GM12878 (cell line): ENCODE results near the gene CSF3. TPM values are rescaled to one million over a fixed set of nuclear protein-coding genes. Genes with fewer than 3 reads are reported as not detected.

ENCODE experiments used
- ATAC-seq: fragments of 200-7000 bp; cut with Tn5 transposase; 3 replicates; pipeline ENCODE4 v1.9.1; 2020; ENCODE audit warnings: mild to moderate bottlenecking, moderate library complexity
- BruUV-seq: library from RNA; stranded (reverse); fragments of 400-500 nt; replicated peaks from 2 replicates; lab custom pipeline; 2021; lab: Mats Ljungman, UMichigan
- CTCF ChIA-PET: fragments of 300-600 bp; sonication (Branson Sonifier 250); formaldehyde crosslinking; extraction: SDS; loops from one replicate; lab custom pipeline; 2021; ENCODE audit warnings: inconsistent platforms; lab: Yijun Ruan, JAX
- POLR2A ChIA-PET: fragments of 350-600 bp; formaldehyde crosslinking; extraction: SDS; loops from one replicate; lab custom pipeline; 2021; ENCODE audit warnings: inconsistent platforms; lab: Charles Lee
- RAD21 ChIA-PET: fragments of 300-600 bp; sonication (Branson Sonifier 250); formaldehyde crosslinking; loops from one replicate; lab custom pipeline; 2023; ENCODE audit warnings: antibody characterized with exemption; ENCODE audit not compliant: unreplicated experiment; lab: Charles Lee
- SMC1A ChIA-PET: fragments of 300-600 bp; sonication (Branson Sonifier 250); formaldehyde crosslinking; loops from one replicate; lab custom pipeline; 2023; ENCODE audit not compliant: unreplicated experiment, uncharacterized antibody; lab: Charles Lee
- DNase-seq: peaks from one replicate; pipeline ENCODE4 v3.0.0-alpha.2; 2011; ENCODE audit warnings: low read depth, low spot score
- FAIRE-seq: peaks from 3 replicates; lab custom pipeline; 2011; peaks lifted over from hg19 to GRCh38; lab: Jason Lieb, UNC
- H2AFZ ChIP-seq: 2 replicates; pipeline ENCODE4 v1.6.0; 2011; ENCODE audit warnings: low read depth, low read length, control low read depth; ENCODE audit not compliant: control insufficient read depth
- H3K27ac ChIP-seq: 2 replicates; pipeline ENCODE4 v1.5.1; 2011; ENCODE audit warnings: control low read depth; ENCODE audit not compliant: control insufficient read depth, insufficient read depth
- H3K27me3 ChIP-seq, 2 experiments: replicated peaks in 1 of 2; 2 replicates each; pipeline versions ENCODE4 v1.6.0 to v1.6.1; 2011; ENCODE audit warnings: low read length in 1 of 2; ENCODE audit not compliant: control insufficient read depth in 2 of 2, insufficient read depth in 2 of 2
- H3K36me3 ChIP-seq, 2 experiments: 2 replicates each; pipeline ENCODE4 v1.5.1; 2011; ENCODE audit warnings: low read length in 1 of 2; ENCODE audit not compliant: control insufficient read depth in 2 of 2, insufficient read depth in 2 of 2
- H3K4me1 ChIP-seq: 2 replicates; pipeline ENCODE4 v1.6.1; 2011; ENCODE audit warnings: mild to moderate bottlenecking, low read length, moderate library complexity, mixed read lengths; ENCODE audit not compliant: control insufficient read depth, insufficient read depth
- H3K4me2 ChIP-seq: 2 replicates; pipeline ENCODE4 v1.6.0; 2011; ENCODE audit warnings: control low read depth; ENCODE audit not compliant: control insufficient read depth, insufficient read depth
- H3K4me3 ChIP-seq: fragments of 200-600 bp; sonication (generic); 2 replicates; pipeline ENCODE4 v1.5.1; 2016
- H3K79me2 ChIP-seq: 2 replicates; pipeline ENCODE4 v1.6.0; 2011; ENCODE audit warnings: low read length; ENCODE audit not compliant: control insufficient read depth, insufficient read depth
- H3K9ac ChIP-seq: 2 replicates; pipeline ENCODE4 v1.8.0; 2011; ENCODE audit warnings: low read length, control low read depth, mixed read lengths; ENCODE audit not compliant: control insufficient read depth, insufficient read depth
- H3K9me3 ChIP-seq: replicated peaks from 3 replicates; pipeline ENCODE4 v1.5.1; 2011; ENCODE audit warnings: mild to moderate bottlenecking, low read length; ENCODE audit not compliant: control insufficient read depth, insufficient read depth
- H4K20me1 ChIP-seq: 2 replicates; pipeline ENCODE4 v1.6.0; 2011; ENCODE audit not compliant: control insufficient read depth, insufficient read depth
- CEBPZ ChIP-seq: fragments of 150-350 bp; IDR thresholded peaks from 2 replicates; pipeline ENCODE4 v1.6.1; 2016; ENCODE audit warnings: low read depth, low read length
- CHD4 ChIP-seq: fragments of 200-600 bp; sonication (generic); IDR thresholded peaks from 2 replicates; pipeline ENCODE4 v1.6.1; 2016; ENCODE audit warnings: mild to moderate bottlenecking
- E2F8 ChIP-seq: fragments of 450-650 bp; IDR thresholded peaks from 2 replicates; pipeline ENCODE4 v1.6.1; 2018; ENCODE audit warnings: mild to moderate bottlenecking, low read depth, moderate library complexity; ENCODE audit not compliant: partially characterized antibody
- EP300 ChIP-seq, 2 experiments: fragments of 150-350 bp in 1 of 2; IDR thresholded peaks; 2 replicates each; pipeline ENCODE4 v1.6.1; 2011 to 2012; ENCODE audit warnings: low read depth in 2 of 2, low read length in 2 of 2, borderline replicate concordance in 1 of 2, improper control_type of control experiment in 1 of 2, inconsistent platforms in 1 of 2; ENCODE audit not compliant: control insufficient read depth in 1 of 2
- PKNOX1 ChIP-seq: fragments of 450-650 bp; IDR thresholded peaks from 2 replicates; pipeline ENCODE4 v1.6.1; 2016; ENCODE audit warnings: mild to moderate bottlenecking
- RB1 ChIP-seq: fragments of 450-650 bp; formaldehyde crosslinking; IDR thresholded peaks from 2 replicates; pipeline ENCODE4 v1.6.1; 2017; ENCODE audit warnings: mild to moderate bottlenecking, borderline replicate concordance
- SIX5 ChIP-seq: IDR thresholded peaks from 2 replicates; pipeline ENCODE4 v1.6.1; 2011; ENCODE audit warnings: mild to moderate bottlenecking, low read depth, low read length, moderate library complexity; ENCODE audit not compliant: severe bottlenecking
- SMAD1 ChIP-seq: fragments of 450-650 bp; IDR thresholded peaks from 2 replicates; pipeline ENCODE4 v1.6.1; 2018; ENCODE audit warnings: mild to moderate bottlenecking, low read depth; ENCODE audit not compliant: partially characterized antibody
- ZBTB33 ChIP-seq: fragments of 450-650 bp; IDR thresholded peaks from 2 replicates; pipeline ENCODE4 v1.6.1; 2017; ENCODE audit warnings: mild to moderate bottlenecking
- ZNF207 ChIP-seq: fragments of 450-650 bp; IDR thresholded peaks from 2 replicates; pipeline ENCODE4 v1.6.1; 2014; ENCODE audit warnings: antibody characterized with exemption, mild to moderate bottlenecking, borderline replicate concordance
- ZZZ3 ChIP-seq: IDR thresholded peaks from 2 replicates; pipeline ENCODE4 v1.6.1; 2011; ENCODE audit warnings: low read depth; ENCODE audit not compliant: control insufficient read depth, insufficient read length
- WGBS: methylation state at CpG from one replicate; pipeline ENCODE4 v1.1.6; 2016; ENCODE audit warnings: low lambda C conversion rate; ENCODE audit not compliant: insufficient replicate concordance, insufficient coverage; ENCODE audit errors: missing lambda C conversion rate; 5-methylcytosine and 5-hydroxymethylcytosine counted together
- in situ Hi-C: fragments of 300-500 bp; cut with MboI; formaldehyde crosslinking; loops from 9 replicates; pipeline ENCODE4 v1.14.3; 2018; ENCODE audit warnings: mixed read lengths
- intact Hi-C: fragments of 100-400 bp; cut with micrococcal nuclease; formaldehyde crosslinking; loops from one replicate; pipeline ENCODE4 v1.14.2; 2022; ENCODE audit not compliant: unreplicated experiment
- polyA plus RNA-seq, 11 experiments: library from polyadenylated mRNA; depleted of rRNA in 4 of 11; unstranded in 6 of 11; stranded (reverse) in 5 of 11; fragments of >200 nt; fragmentation: Nextera tagmentation in 4 of 11; fragmentation: Illumina TruSeq in 1 of 11; extraction: Ambion mirVana in 4 of 11; extraction: Trizol in 1 of 11; gene quantifications; 1 replicate in 1 of 11; 2 replicates in 10 of 11; pipeline versions ENCODE4 v1.2.1 to v1.2.3, GENCODE V29; 2011 to 2016; ENCODE audit warnings: inconsistent platforms in 2 of 11, missing spikeins in 2 of 11, low read depth in 1 of 11
- total RNA-seq, 4 experiments: library from RNA; depleted of rRNA in 3 of 4; stranded (reverse); fragments of >200 nt in 3 of 4; fragmentation: Illumina TruSeq in 1 of 4; extraction: Trizol in 1 of 4; gene quantifications; 2 replicates each; pipeline versions ENCODE4 v1.2.1 to v1.2.3, GENCODE V29; 2013 to 2021

Gene CSF3
- total and polyA plus RNA-seq, 10 of the 15 experiments (the other 5 are each of a cell fraction or from before 2014, with no cell fraction given), result 0.09 to 0.28 (median 0.12) TPM; not detected in 5

- H4K20me1 ChIP-seq, result no peaks in the 10 kb centered on the region
- no peak for DNase-seq
- intact Hi-C loops, result no loop called here
- WGBS, result 73% methylated on average over 11 of the region's 11 CpGs
- peaks cover 7% of the 10 kb centered on the region for H3K79me2 ChIP-seq
- H3K36me3 ChIP-seq, result peaks cover 45 to 48% of the 10 kb centered on the region in 2 experiments
- RAD21 ChIA-PET, result no interaction called here
- no peaks in the 10 kb centered on the region for H3K9me3 ChIP-seq
- TF ChIP-seq RB1 (no peak), PKNOX1 (no peak), ZBTB33 (no peak), EP300 (IDR thresholded peaks at IDR 0.05; ENCODE audit: borderline replicate concordance in 1 of 2, control insufficient read depth in 1 of 2, low read depth in 2 of 2, low read length in 2 of 2) (no peak), CHD4 (no peak), SMAD1 (no peak), SIX5 (no peak), ZZZ3 (no peak), E2F8 (no peak), CEBPZ (no peak), ZNF207 (no peak)
- in situ Hi-C loops, result no loop called here
- no peak overlapping the region for H3K4me2 ChIP-seq
- H3K27me3 ChIP-seq, result no peaks in the 10 kb centered on the region
- no peak overlapping the region for H3K9ac ChIP-seq
- H3K4me1 ChIP-seq, result no peaks in the 10 kb centered on the region
- SMC1A ChIA-PET, result no interaction called here
- BruUV-seq, result no TSS peak
- ATAC-seq, result no peak
- H3K4me3 ChIP-seq, result no peak overlapping the region
- no peak for FAIRE-seq
- POLR2A ChIA-PET, result no interaction called here
- no peak overlapping the region for H3K27ac ChIP-seq
- CTCF ChIA-PET, result no interaction called here
- no peak overlapping the region for H2AFZ ChIP-seq
Measured at GRCh38 chr17:39988206-39988810, 26.9 kb upstream of the CSF3 start.
